ENCODE measurements around the gene SLC26A6. TPM values are rescaled to one million over a fixed set of nuclear protein-coding genes. Genes with fewer than 3 reads are reported as not detected.

The SLC26A6 gene
- total and polyA plus RNA-seq, 2 of the 13 experiments (the other 11 are each of a cell fraction or from before 2014, with no cell fraction given), result 40.7 to 184 TPM

DNA sequence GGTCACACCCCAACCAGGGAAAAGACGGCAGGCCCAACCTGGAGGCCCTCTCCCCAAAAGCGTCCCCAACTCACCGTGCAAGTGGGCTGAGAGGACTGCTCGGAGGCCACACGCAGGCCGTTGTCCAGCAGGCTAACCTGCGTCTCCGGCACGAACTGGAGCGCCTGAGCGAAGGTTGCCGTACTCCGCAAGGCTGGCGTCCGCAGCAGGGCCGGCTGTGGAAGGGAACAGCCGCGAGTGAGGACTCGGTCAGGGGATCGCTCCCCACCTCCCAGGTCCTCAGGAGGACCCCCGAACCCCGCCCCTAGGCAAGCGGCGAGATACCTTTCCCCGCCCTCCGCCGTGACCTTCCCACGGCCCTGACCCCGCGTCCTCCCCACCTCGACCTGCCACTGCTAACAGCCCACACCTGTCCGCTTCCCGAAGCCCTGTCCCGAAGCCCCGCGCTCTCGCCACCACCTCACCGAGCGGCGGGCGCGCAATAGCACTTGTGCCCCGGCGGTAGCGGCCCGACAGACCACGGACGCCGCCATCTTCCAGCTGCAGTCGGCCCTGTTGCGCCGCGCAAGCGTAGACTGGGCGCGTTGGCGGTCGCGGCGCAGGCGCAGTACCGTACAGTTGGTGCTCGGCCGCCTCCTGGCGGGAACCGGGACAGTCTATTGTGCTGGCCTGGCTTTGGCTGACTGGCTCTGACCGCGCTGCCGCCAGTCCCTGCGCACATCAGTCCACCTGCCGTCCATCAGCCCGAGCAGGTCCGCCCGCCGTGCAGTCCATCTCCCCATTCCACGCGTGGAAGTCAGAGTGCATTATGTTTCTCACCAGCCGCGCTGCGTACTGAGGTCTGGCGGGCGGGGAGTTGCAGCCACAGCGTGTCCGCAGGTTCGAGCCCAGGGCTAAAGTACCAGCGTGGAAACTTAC lies 25.9 kb downstream of the SLC26A6 start, which contains the start of gene UQCRC1 (continued):
- TF ChIP-seq GABPB1 (CRISPR knock-in tag; IDR thresholded peaks at IDR 0.05) (peak; percentile 82), GFI1 (CRISPR knock-in tag; IDR thresholded peaks at IDR 0.05; ENCODE audit: borderline replicate concordance) (0 out of 2 replicates have a peak, but pooled peaks have one; percentile 53), CCDC6 (CRISPR knock-in tag; IDR thresholded peaks at IDR 0.05) (peak; percentile 47; the same call in 1 of the 2 replicates), NFYC (CRISPR knock-in tag; IDR thresholded peaks at IDR 0.05) (no peak; the same call in 1 of the 2 replicates), BCL6 (CRISPR knock-in tag; IDR thresholded peaks at IDR 0.05) (peak; percentile 23; the same call in 1 of the 2 replicates), ZNF431 (CRISPR knock-in tag; IDR thresholded peaks at IDR 0.05; ENCODE audit: borderline replicate concordance, low read depth) (no peak), CREM (IDR thresholded peaks at IDR 0.05) (no peak; the same call in 1 of the 2 replicates), CREM (CRISPR knock-in tag; IDR thresholded peaks at IDR 0.05) (no peak)
- TF ChIP-seq, protein P1, sequence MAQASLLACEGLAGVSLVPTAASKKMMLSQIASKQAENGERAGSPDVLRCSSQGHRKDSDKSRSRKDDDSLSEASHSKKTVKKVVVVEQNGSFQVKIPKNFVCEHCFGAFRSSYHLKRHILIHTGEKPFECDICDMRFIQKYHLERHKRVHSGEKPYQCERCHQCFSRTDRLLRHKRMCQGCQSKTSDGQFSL (CRISPR knock-in tag; IDR thresholded peaks at IDR 0.05), result peak; percentile 33; the same call in 1 of the 2 replicates
- TF ChIP-seq, protein P2, sequence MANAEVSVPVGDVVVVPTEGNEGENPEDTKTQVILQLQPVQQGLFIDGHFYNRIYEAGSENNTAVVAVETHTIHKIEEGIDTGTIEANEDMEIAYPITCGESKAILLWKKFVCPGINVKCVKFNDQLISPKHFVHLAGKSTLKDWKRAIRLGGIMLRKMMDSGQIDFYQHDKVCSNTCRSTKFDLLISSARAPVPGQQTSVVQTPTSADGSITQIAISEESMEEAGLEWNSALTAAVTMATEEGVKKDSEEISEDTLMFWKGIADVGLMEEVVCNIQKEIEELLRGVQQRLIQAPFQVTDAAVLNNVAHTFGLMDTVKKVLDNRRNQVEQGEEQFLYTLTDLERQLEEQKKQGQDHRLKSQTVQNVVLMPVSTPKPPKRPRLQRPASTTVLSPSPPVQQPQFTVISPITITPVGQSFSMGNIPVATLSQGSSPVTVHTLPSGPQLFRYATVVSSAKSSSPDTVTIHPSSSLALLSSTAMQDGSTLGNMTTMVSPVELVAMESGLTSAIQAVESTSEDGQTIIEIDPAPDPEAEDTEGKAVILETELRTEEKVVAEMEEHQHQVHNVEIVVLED (CRISPR knock-in tag; IDR thresholded peaks at IDR 0.05; ENCODE audit: borderline replicate concordance), result peak; percentile 79
- TF ChIP-seq, protein P3, sequence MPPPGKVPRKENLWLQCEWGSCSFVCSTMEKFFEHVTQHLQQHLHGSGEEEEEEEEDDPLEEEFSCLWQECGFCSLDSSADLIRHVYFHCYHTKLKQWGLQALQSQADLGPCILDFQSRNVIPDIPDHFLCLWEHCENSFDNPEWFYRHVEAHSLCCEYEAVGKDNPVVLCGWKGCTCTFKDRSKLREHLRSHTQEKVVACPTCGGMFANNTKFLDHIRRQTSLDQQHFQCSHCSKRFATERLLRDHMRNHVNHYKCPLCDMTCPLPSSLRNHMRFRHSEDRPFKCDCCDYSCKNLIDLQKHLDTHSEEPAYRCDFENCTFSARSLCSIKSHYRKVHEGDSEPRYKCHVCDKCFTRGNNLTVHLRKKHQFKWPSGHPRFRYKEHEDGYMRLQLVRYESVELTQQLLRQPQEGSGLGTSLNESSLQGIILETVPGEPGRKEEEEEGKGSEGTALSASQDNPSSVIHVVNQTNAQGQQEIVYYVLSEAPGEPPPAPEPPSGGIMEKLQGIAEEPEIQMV (CRISPR knock-in tag; IDR thresholded peaks at IDR 0.05; ENCODE audit: low read depth), result peak; percentile 90; the same call in 1 of the 2 replicates
- TF ChIP-seq, protein P4, sequence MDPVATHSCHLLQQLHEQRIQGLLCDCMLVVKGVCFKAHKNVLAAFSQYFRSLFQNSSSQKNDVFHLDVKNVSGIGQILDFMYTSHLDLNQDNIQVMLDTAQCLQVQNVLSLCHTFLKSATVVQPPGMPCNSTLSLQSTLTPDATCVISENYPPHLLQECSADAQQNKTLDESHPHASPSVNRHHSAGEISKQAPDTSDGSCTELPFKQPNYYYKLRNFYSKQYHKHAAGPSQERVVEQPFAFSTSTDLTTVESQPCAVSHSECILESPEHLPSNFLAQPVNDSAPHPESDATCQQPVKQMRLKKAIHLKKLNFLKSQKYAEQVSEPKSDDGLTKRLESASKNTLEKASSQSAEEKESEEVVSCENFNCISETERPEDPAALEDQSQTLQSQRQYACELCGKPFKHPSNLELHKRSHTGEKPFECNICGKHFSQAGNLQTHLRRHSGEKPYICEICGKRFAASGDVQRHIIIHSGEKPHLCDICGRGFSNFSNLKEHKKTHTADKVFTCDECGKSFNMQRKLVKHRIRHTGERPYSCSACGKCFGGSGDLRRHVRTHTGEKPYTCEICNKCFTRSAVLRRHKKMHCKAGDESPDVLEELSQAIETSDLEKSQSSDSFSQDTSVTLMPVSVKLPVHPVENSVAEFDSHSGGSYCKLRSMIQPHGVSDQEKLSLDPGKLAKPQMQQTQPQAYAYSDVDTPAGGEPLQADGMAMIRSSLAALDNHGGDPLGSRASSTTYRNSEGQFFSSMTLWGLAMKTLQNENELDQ (CRISPR knock-in tag; IDR thresholded peaks at IDR 0.05; ENCODE audit: borderline replicate concordance), result no peak
- TF ChIP-seq, protein P5, sequence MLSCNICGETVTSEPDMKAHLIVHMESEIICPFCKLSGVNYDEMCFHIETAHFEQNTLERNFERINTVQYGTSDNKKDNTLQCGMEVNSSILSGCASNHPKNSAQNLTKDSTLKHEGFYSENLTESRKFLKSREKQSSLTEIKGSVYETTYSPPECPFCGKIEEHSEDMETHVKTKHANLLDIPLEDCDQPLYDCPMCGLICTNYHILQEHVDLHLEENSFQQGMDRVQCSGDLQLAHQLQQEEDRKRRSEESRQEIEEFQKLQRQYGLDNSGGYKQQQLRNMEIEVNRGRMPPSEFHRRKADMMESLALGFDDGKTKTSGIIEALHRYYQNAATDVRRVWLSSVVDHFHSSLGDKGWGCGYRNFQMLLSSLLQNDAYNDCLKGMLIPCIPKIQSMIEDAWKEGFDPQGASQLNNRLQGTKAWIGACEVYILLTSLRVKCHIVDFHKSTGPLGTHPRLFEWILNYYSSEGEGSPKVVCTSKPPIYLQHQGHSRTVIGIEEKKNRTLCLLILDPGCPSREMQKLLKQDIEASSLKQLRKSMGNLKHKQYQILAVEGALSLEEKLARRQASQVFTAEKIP (CRISPR knock-in tag; IDR thresholded peaks at IDR 0.05; ENCODE audit: borderline replicate concordance), result no peak
- TF ChIP-seq, protein P6, sequence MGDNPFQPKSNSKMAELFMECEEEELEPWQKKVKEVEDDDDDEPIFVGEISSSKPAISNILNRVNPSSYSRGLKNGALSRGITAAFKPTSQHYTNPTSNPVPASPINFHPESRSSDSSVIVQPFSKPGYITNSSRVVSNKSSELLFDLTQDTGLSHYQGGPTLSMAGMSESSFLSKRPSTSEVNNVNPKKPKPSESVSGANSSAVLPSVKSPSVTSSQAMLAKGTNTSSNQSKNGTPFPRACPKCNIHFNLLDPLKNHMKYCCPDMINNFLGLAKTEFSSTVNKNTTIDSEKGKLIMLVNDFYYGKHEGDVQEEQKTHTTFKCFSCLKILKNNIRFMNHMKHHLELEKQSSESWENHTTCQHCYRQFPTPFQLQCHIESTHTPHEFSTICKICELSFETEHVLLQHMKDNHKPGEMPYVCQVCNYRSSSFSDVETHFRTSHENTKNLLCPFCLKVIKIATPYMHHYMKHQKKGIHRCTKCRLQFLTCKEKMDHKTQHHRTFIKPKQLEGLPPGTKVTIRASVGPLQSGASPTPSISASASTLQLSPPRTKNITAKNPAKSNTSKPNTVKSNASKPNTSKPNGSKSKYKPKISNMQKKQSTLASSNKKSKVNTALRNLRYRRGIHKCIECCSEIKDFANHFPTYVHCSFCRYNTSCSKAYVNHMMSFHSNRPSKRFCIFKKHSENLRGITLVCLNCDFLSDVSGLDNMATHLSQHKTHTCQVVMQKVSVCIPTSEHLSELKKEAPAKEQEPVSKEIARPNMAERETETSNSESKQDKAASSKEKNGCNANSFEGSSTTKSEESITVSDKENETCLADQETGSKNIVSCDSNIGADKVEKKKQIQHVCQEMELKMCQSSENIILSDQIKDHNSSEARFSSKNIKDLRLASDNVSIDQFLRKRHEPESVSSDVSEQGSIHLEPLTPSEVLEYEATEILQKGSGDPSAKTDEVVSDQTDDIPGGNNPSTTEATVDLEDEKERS (CRISPR knock-in tag; IDR thresholded peaks at IDR 0.05), result peak; percentile 46; the same call in 1 of the 2 replicates

Measured in HepG2 (cell line).